Lower leg skin (tissue), 3 donors: ENCODE data around the gene CLSTN2.

Experiments
- CTCF ChIP-seq, 3 donors: fragments of 450-650 bp; IDR thresholded peaks; one replicate each; pipeline ENCODE4 v1.5.1; 2016; ENCODE audit warnings: antibody characterized with exemption in 3 of 3, mild to moderate bottlenecking in 3 of 3, moderate library complexity in 2 of 3
- POLR2A ChIP-seq, 2 donors: fragments of 450-650 bp; IDR thresholded peaks; one replicate each; pipeline ENCODE4 v1.6.1; 2016 to 2017; ENCODE audit warnings: antibody characterized with exemption in 2 of 2, mild to moderate bottlenecking in 1 of 2, moderate library complexity in 1 of 2

- TF ChIP-seq CTCF (IDR thresholded peaks at IDR 0.05), result no peak
- TF ChIP-seq POLR2A (IDR thresholded peaks at IDR 0.05), result no peak
These were observed 6.1 kb upstream of the CLSTN2 start for GRCh38 chr3:139928708-139929505.
